K562 (cell line): ENCODE data around the gene NXT1. TPM values are rescaled to one million over a fixed set of nuclear protein-coding genes. Genes with fewer than 3 reads are reported as not detected.

Experiments used
- ATAC-seq: fragments of 200-7000 bp; cut with Tn5 transposase; 3 replicates; pipeline ENCODE4 v1.9.1; 2020; ENCODE audit warnings: moderate library complexity
- BruUV-seq: library from RNA; stranded (reverse); fragments of 400-500 nt; replicated peaks from 2 replicates; lab custom pipeline; 2021; lab: Mats Ljungman, UMichigan
- CTCF ChIA-PET: fragments of 300-600 bp; formaldehyde crosslinking; extraction: SDS; loops from one replicate; lab custom pipeline; 2021; ENCODE audit warnings: low intra/inter-chr PET ratio; lab: Yijun Ruan, JAX
- POLR2A ChIA-PET: fragments of 300-600, 350-650 bp; sonication (Branson Sonifier 250); formaldehyde crosslinking; extraction: SDS; loops from one replicate; lab custom pipeline; 2021; ENCODE audit warnings: antibody characterized with exemption, inconsistent platforms; lab: Yijun Ruan, JAX
- DNase-seq, 4 experiments: peaks; one replicate each; pipeline versions ENCODE4 v3.0.0 to v3.0.0-alpha.2; 2011 to 2018; ENCODE audit warnings: low spot score in 3 of 4, mixed read lengths in 3 of 4; ENCODE audit errors: extremely low read depth in 1 of 4
- FAIRE-seq: peaks from 2 replicates; lab custom pipeline; 2011; peaks lifted over from hg19 to GRCh38; lab: Jason Lieb, UNC
- H2AFZ ChIP-seq: 2 replicates; pipeline ENCODE4 v1.6.0; 2011; ENCODE audit warnings: low read depth, low read length, control low read depth, inconsistent platforms
- H3K27ac ChIP-seq: fragments of 200-600 bp; 3 replicates; pipeline ENCODE4 v1.8.0; 2011; ENCODE audit warnings: low read depth, mild to moderate bottlenecking, control low read depth, inconsistent platforms, low read length, moderate library complexity, mixed read lengths; ENCODE audit errors: extremely low read depth
- H3K27me3 ChIP-seq, 2 experiments: fragments of 300-600 bp in 1 of 2; 2 replicates in 1 of 2; 3 replicates in 1 of 2; pipeline versions ENCODE4 v1.6.0 to v1.8.0; 2011; ENCODE audit warnings: inconsistent platforms in 2 of 2, low read length in 2 of 2, mild to moderate bottlenecking in 1 of 2, mixed read lengths in 1 of 2, moderate library complexity in 1 of 2; ENCODE audit not compliant: control insufficient read depth in 2 of 2, insufficient read depth in 2 of 2
- H3K36me3 ChIP-seq: fragments of 300-600 bp; 3 replicates; pipeline ENCODE4 v1.8.0; 2011; ENCODE audit warnings: mild to moderate bottlenecking, low read length, inconsistent platforms; ENCODE audit not compliant: control insufficient read depth, insufficient read depth
- H3K4me1 ChIP-seq, 2 experiments: fragments of 200-600 bp in 1 of 2; replicated peaks in 1 of 2; 2 replicates in 1 of 2; 3 replicates in 1 of 2; pipeline versions ENCODE4 v1.5.1 to v1.8.0; 2011; ENCODE audit warnings: inconsistent platforms in 2 of 2, low read length in 2 of 2, mild to moderate bottlenecking in 1 of 2, mixed read lengths in 1 of 2, moderate library complexity in 1 of 2; ENCODE audit not compliant: control insufficient read depth in 2 of 2, insufficient read depth in 2 of 2
- H3K4me2 ChIP-seq: 2 replicates; pipeline ENCODE4 v1.6.1; 2011; ENCODE audit warnings: low read length, control low read depth, inconsistent platforms, mixed read lengths; ENCODE audit not compliant: insufficient read depth
- H3K4me3 ChIP-seq: fragments of 200-600 bp; sonication (generic), shearing (Covaris generic); 2 replicates; pipeline ENCODE4 v1.5.1; 2016; ENCODE audit warnings: control low read depth, inconsistent platforms
- H3K79me2 ChIP-seq: fragments of 200-600 bp; 3 replicates; pipeline ENCODE4 v1.8.0; 2011; ENCODE audit warnings: low read length, inconsistent platforms; ENCODE audit not compliant: control insufficient read depth, insufficient read depth
- H3K9ac ChIP-seq, 2 experiments: 2 replicates each; pipeline versions ENCODE4 v1.6.0 to v1.6.1; 2011; ENCODE audit warnings: low read depth in 2 of 2, low read length in 2 of 2, control low read depth in 1 of 2, inconsistent platforms in 1 of 2, mild to moderate bottlenecking in 1 of 2, mixed read lengths in 1 of 2; ENCODE audit not compliant: insufficient read depth in 1 of 2
- H3K9me1 ChIP-seq: one replicate; pipeline ENCODE4 v1.6.0; 2011; ENCODE audit warnings: inconsistent platforms, mild to moderate bottlenecking, low read length, moderate library complexity; ENCODE audit not compliant: control insufficient read depth, insufficient read depth
- H3K9me3 ChIP-seq: replicated peaks from 2 replicates; pipeline ENCODE4 v1.5.1; 2011; ENCODE audit warnings: low read depth, low read length, inconsistent platforms; ENCODE audit not compliant: control insufficient read depth, insufficient read depth
- H4K20me1 ChIP-seq: replicated peaks from 2 replicates; pipeline ENCODE4 v1.6.1; 2011; ENCODE audit warnings: low read length, inconsistent platforms, mixed read lengths; ENCODE audit not compliant: control insufficient read depth, insufficient read depth
- EHMT2 ChIP-seq: fragments of 450-650 bp; IDR thresholded peaks from 2 replicates; pipeline ENCODE4 v1.6.1; 2018; ENCODE audit warnings: antibody characterized with exemption
- GATAD2B ChIP-seq: fragments of 450-650 bp; IDR thresholded peaks from 2 replicates; pipeline ENCODE4 v1.6.1; 2017; ENCODE audit warnings: mild to moderate bottlenecking, borderline replicate concordance
- HDAC2 ChIP-seq: fragments of 450-650 bp; IDR thresholded peaks from 2 replicates; pipeline ENCODE4 v1.6.1; 2016; ENCODE audit warnings: mild to moderate bottlenecking
- HNRNPUL1 ChIP-seq: fragments of 200-400 bp; formaldehyde crosslinking; IDR thresholded peaks from 2 replicates; pipeline ENCODE4 v1.6.1; 2017; ENCODE audit warnings: low read length
- KDM2B ChIP-seq: fragments of 250-450 bp; sonication (Bioruptor Pico); IDR thresholded peaks from 2 replicates; pipeline ENCODE4 v1.8.0; 2021; ENCODE audit warnings: mild to moderate bottlenecking, moderate library complexity
- KHSRP ChIP-seq: fragments of 450-650 bp; IDR thresholded peaks from 2 replicates; pipeline ENCODE4 v1.6.1; 2017
- MCM3 ChIP-seq: fragments of 450-650 bp; IDR thresholded peaks from 2 replicates; pipeline ENCODE4 v1.6.1; 2016
- NR3C1 ChIP-seq: sonication (generic); formaldehyde crosslinking; IDR thresholded peaks from 2 replicates; pipeline ENCODE4 v1.8.1; 2022; ENCODE audit warnings: missing genetic modification reagents
- PPARD ChIP-seq: fragments of 250-450 bp; sonication (Bioruptor Pico); IDR thresholded peaks from 2 replicates; pipeline ENCODE4 v1.8.0; 2022; ENCODE audit warnings: inconsistent platforms, mild to moderate bottlenecking, moderate library complexity
- RBM39 ChIP-seq: fragments of 200-400 bp; formaldehyde crosslinking; optimal IDR thresholded peaks from 2 replicates; pipeline ENCODE3; 2018; ENCODE audit warnings: low read depth, low read length
- REST ChIP-seq, 2 experiments: fragments of 450-650 bp; formaldehyde crosslinking in 1 of 2; IDR thresholded peaks; 2 replicates each; pipeline versions ENCODE4 v1.4.0 to v1.6.1; 2014 to 2020; ENCODE audit warnings: mild to moderate bottlenecking in 2 of 2, borderline replicate concordance in 1 of 2, low read depth in 1 of 2
- RFX7 ChIP-seq: fragments of 250-450 bp; sonication (Bioruptor Pico); IDR thresholded peaks from 2 replicates; pipeline ENCODE4 v1.5.1; 2021; ENCODE audit warnings: mild to moderate bottlenecking
- RNF2 ChIP-seq: sonication (generic); IDR thresholded peaks from 2 replicates; pipeline ENCODE4 v1.6.1; 2016
- SMAD3 ChIP-seq: fragments of 450-650 bp; formaldehyde crosslinking; conservative IDR thresholded peaks from 2 replicates; pipeline ENCODE4 v1.4.0; 2020; ENCODE audit warnings: mild to moderate bottlenecking
- SMARCB1 ChIP-seq: IDR thresholded peaks from 2 replicates; pipeline ENCODE4 v1.6.1; 2011; ENCODE audit warnings: improper control_type of control experiment, low read depth; ENCODE audit not compliant: insufficient read length
- TCF3 ChIP-seq: sonication (generic); formaldehyde crosslinking; IDR thresholded peaks from 2 replicates; pipeline ENCODE4 v1.4.0; 2020; ENCODE audit warnings: mild to moderate bottlenecking, missing genetic modification reagents
- THRAP3 ChIP-seq: fragments of 450-650 bp; IDR thresholded peaks from 2 replicates; pipeline ENCODE4 v1.6.1; 2016; ENCODE audit warnings: mild to moderate bottlenecking, inconsistent platforms, borderline replicate concordance
- ZC3H4 ChIP-seq: sonication (generic); formaldehyde crosslinking; IDR thresholded peaks from 2 replicates; pipeline ENCODE4 v1.9.0; 2021; ENCODE audit warnings: missing genetic modification reagents, borderline replicate concordance
- ZNF174 ChIP-seq: fragments of 250-450 bp; sonication (Bioruptor Pico); IDR thresholded peaks from 2 replicates; pipeline ENCODE4 v1.4.0; 2020; ENCODE audit warnings: mild to moderate bottlenecking
- WGBS: fragments of 100-300 bp; shearing (Covaris generic); methylation state at CpG from one replicate; pipeline ENCODE4 v1.1.6; 2016; ENCODE audit warnings: low coverage, mixed read lengths; ENCODE audit not compliant: insufficient coverage; ENCODE audit errors: missing lambda C conversion rate; 5-methylcytosine and 5-hydroxymethylcytosine counted together
- in situ Hi-C: fragments of 300-500 bp; cut with MboI; formaldehyde crosslinking; loops from 4 replicates; pipeline ENCODE4 v1.15.0; 2018; ENCODE audit warnings: inconsistent platforms, mixed read lengths
- intact Hi-C: fragments of 100-400 bp; cut with micrococcal nuclease; formaldehyde crosslinking; loops from 2 replicates; pipeline ENCODE4 v1.14.2; 2022
- polyA plus RNA-seq, 8 experiments: library from polyadenylated mRNA; depleted of rRNA in 4 of 8; stranded (reverse) in 5 of 8; unstranded in 3 of 8; fragments of >200 nt; fragmentation: Nextera tagmentation in 2 of 8; fragmentation: Illumina TruSeq in 1 of 8; extraction: Ambion mirVana in 2 of 8; extraction: Trizol in 1 of 8; gene quantifications; 2 replicates each; pipeline versions ENCODE4 v1.2.1 to v1.2.3, GENCODE V29; 2011 to 2014; ENCODE audit warnings: inconsistent platforms in 1 of 8, missing spikeins in 1 of 8
- total RNA-seq, 7 experiments: library from RNA; depleted of rRNA in 6 of 7; stranded (reverse); fragments of >200 nt in 6 of 7; fragmentation: Illumina TruSeq in 2 of 7; extraction: Trizol in 2 of 7; gene quantifications; 2 replicates each; pipeline versions ENCODE4 v1.2.1 to v1.2.3, GENCODE V29; 2011 to 2021; ENCODE audit warnings: low replicate concordance in 1 of 7

The NXT1 gene
- total and polyA plus RNA-seq, 9 of the 15 experiments (the other 6 are each of a cell fraction or from before 2014, with no cell fraction given): 7.7 to 50.9 (median 35.6) TPM

- Histone ChIP-seq H3K79me2 (no peaks in the 10 kb centered on the region), H3K9me1 (no peaks in the 10 kb centered on the region), H3K4me2 (no peak overlapping the region), H3K4me3 (no peak overlapping the region), H4K20me1 (no peaks in the 10 kb centered on the region; the same call in 1 of the 2 replicates), H3K4me1 (peaks cover 0 to 9% of the 10 kb centered on the region in 2 experiments; a peak in 2 of 5 replicates), H3K9me3 (no peaks in the 10 kb centered on the region), H3K27ac (no peak overlapping the region), H3K27me3 (peaks cover 0 to 12% of the 10 kb centered on the region in 2 experiments; a peak in 2 of 5 replicates), H3K36me3 (no peaks in the 10 kb centered on the region), H3K9ac (no peak overlapping the region), H2AFZ (no peak overlapping the region)
- POLR2A ChIA-PET: interaction anchor here (1.1 kb wide), 1 partner anchor 11 kb away, joined by 3 read pairs; no protein-coding TSS in a partner anchor
- no peak for FAIRE-seq
- 16% methylated on average over 3 of the region's 3 CpGs for WGBS
- CTCF ChIA-PET: no interaction called here
- ATAC-seq: no peak
- intact Hi-C loops (no loop called here), in situ Hi-C loops (no loop called here)
- BruUV-seq: no TSS peak
- no peak for DNase-seq
- TF ChIP-seq ZC3H4 (CRISPR knock-in tag): no peak
- TF ChIP-seq HDAC2: no peak
- no peak for TF ChIP-seq HNRNPUL1
- TF ChIP-seq REST (IDR thresholded peaks at IDR 0.05; ENCODE audit: borderline replicate concordance): no peak
- TF ChIP-seq REST (CRISPR knock-in tag; IDR thresholded peaks at IDR 0.05; ENCODE audit: low read depth): no peak
- no peak for TF ChIP-seq MCM3
- no peak for TF ChIP-seq SMAD3
- TF ChIP-seq SMARCB1: no peak
- no peak for TF ChIP-seq THRAP3
- TF ChIP-seq RBM39: no peak
- no peak for TF ChIP-seq PPARD (CRISPR knock-in tag)
- no peak for TF ChIP-seq GATAD2B
- TF ChIP-seq NR3C1: no peak
- no peak for TF ChIP-seq KDM2B (CRISPR knock-in tag)
- TF ChIP-seq KHSRP: no peak
- no peak for TF ChIP-seq RNF2
- TF ChIP-seq EHMT2: no peak
- TF ChIP-seq TCF3: no peak
- TF ChIP-seq ZNF174 (CRISPR knock-in tag): no peak
- no peak for TF ChIP-seq RFX7
Observed at GRCh38 chr20:23316626-23317025, 34.0 kb upstream of the NXT1 start.
